HG02571 (cell line): Measurements from ENCODE around the gene NAA50.

Experiments used
- ATAC-seq: cut with Tn5 transposase; IDR thresholded peaks from one replicate; pipeline ENCODE4 v1.9.1; 2021; ENCODE audit warnings: mild to moderate bottlenecking, moderate library complexity; ENCODE audit not compliant: unreplicated experiment

Gene NAA50

DNA sequence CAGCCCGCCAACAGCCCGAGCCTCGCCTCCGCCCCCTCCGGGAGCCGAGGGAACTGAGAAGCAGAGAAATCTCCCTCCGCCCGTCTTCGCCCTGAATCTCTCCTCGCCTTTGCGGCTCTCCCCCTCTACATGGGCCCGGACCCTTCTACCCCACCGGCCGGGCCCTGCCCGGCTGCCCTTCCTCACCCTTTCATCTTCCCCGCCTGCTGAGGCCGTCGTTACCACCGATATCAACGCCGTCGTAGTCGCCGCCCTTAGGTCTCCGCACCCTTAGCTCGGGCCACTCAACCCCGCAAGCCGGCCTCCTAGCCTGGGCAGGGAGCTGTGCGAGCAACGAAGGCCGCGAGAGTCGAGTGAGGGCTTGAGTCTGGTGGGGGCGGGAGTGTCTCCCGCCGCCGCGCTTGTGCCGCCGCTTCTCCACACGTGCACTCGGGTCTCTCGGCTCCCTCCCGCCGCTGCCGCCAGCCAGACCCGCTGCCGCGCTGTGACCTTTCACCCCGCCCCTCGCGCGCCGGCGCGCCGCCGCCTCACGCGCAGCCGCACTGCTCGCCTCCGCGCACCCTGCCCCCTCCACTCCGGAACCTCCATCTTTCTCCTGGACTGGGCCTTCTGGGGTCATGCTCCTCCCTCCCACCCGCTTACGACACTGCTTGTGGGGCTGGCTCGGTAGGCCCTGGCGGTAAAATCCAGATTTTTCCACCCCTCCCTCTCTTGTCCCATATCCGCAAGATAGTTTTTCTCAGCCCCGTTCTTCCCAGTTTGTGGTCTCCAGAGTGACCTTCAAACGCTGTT is at the start of gene NAA50:
Gene NAA50 (minus strand): TSS at position 494 of the 792 bp plus-strand sequence. CDS start 300 bp downstream, at position 194.
- peak; percentile 46 for ATAC-seq

- no peak for ATAC-seq
Observed at GRCh38 chr3:113795693-113796092, 49.6 kb upstream of the NAA50 start.

GRCh38 chr3:113794526-113794925 is 48.5 kb upstream of the NAA50 start:
- no peak for ATAC-seq

- ATAC-seq: no peak
Observed at GRCh38 chr3:113791381-113791780, 45.3 kb upstream of the NAA50 start.

GRCh38 chr3:113783980-113784379 is 37.9 kb upstream of the NAA50 start:
- ATAC-seq: no peak

DNA sequence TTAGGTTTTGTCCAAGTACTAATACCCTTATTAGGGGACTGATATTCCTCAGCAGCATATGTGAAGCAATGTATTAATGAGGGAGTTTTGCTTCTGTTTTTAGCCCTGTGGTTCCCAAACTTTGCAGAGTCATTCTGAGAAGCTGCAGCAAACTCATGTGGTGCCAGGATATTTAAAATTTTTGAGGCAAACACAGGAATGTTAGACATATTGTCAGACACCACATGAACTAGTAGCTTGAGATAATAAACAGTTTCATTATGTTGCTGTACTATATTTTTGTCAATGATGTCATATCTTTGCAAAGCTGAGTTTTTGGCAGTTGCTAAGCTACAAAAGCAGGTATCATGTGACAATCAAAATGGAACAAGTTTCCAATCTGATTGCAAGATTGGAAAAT is 37.4 kb upstream of the NAA50 start:
- peak; percentile 62 for ATAC-seq

- ATAC-seq: no peak
Observed at GRCh38 chr3:113776564-113776963, 30.5 kb upstream of the NAA50 start.

- ATAC-seq: no peak
Observed at GRCh38 chr3:113775516-113775915, 29.5 kb upstream of the NAA50 start.

GRCh38 chr3:113773381-113773780 is 27.3 kb upstream of the NAA50 start:
- no peak for ATAC-seq

GRCh38 chr3:113771993-113772392 is 25.9 kb upstream of the NAA50 start:
- no peak for ATAC-seq

GRCh38 chr3:113769551-113769950 is 23.5 kb upstream of the NAA50 start:
- no peak for ATAC-seq

- ATAC-seq: no peak
Observed at GRCh38 chr3:113764698-113765097, 18.6 kb upstream of the NAA50 start.

GRCh38 chr3:113758389-113759024 is 12.5 kb upstream of the NAA50 start:
- ATAC-seq: no peak

- no peak for ATAC-seq
Observed at GRCh38 chr3:113754494-113755159, 8.6 kb upstream of the NAA50 start.

- ATAC-seq: no peak
Observed at GRCh38 chr3:113753376-113753985, 7.4 kb upstream of the NAA50 start.

- ATAC-seq: no peak
Observed at GRCh38 chr3:113751141-113751540, 5.1 kb upstream of the NAA50 start.

DNA sequence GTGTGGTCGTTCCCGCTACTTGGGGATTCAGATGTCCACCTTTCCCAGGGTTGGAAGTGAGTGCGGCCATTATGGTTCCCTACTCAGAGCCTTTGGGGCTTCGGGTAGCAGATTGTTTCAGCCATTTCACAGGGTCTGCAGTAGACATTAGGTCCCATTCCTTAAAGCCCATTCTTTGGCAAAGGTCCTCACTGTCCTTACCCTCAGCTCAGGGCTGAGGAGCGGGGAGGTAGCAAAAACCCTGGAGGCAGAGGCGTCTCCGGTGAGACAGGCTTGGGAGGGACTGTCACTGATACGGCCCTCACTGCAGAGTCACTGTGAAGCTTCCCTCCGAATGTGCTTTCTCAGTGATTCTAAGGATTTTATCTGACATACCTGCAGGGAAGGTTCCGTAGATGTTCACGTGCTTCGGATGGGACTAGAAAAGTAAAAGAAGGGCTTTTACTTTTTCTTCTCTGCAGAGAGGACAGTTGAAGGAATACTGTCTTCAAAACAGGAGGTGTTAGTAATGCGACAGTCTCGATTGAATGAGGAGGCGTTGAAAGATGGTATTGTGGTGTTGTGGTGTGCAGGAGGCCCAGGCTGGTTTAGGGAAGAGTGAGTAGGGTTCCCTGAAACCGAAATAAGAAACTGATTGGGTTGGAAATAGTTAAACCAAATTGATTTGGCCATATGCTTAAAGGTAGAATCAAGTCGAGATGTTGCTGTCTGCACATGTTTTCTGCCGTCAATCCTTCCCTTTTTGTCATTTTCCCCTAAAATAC is 1.4 kb upstream of the NAA50 start:
- ATAC-seq: peak; percentile 3

DNA sequence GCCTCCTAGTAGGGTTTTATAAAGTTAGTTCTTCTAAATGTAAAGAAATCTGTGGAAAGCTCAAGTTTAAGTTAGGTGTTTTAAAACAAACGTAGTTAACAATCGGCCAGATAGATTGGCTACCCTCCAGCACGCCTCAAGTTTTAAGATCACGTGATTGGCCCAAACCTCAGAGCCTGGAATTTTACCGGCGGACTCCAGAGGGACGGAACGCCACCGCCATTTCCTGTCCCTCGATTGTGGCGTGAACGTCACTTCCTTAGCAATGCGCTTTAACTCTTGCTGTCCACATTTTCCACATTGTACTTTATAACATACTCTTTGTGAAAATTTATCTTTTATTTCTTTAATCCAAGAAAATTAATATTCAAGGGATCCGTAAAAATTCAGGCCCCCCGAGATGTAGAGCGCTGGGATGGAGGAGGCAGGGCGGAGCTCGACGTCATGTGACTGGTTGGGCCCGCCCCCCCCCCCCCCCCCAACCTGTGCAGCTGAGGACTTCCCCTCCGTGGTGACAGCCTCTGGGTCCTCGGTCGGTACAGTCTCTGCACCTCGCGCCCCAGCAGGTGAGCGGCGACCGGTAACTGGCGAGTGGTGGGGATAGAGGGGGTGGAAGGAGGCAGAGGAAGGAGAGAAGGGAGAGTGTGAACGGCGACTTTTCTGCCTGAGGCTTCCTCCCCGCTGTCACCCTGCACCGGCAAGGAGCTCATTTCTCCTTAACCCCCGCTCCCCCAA is 666 bp upstream of the NAA50 start, which contains the start of gene ATP6V1A:
Gene ATP6V1A (plus strand): TSS at position 488 of the 735 bp plus-strand sequence. CDS start 31,719 bp downstream, outside the sequence.
- peak; percentile 38 for ATAC-seq

DNA sequence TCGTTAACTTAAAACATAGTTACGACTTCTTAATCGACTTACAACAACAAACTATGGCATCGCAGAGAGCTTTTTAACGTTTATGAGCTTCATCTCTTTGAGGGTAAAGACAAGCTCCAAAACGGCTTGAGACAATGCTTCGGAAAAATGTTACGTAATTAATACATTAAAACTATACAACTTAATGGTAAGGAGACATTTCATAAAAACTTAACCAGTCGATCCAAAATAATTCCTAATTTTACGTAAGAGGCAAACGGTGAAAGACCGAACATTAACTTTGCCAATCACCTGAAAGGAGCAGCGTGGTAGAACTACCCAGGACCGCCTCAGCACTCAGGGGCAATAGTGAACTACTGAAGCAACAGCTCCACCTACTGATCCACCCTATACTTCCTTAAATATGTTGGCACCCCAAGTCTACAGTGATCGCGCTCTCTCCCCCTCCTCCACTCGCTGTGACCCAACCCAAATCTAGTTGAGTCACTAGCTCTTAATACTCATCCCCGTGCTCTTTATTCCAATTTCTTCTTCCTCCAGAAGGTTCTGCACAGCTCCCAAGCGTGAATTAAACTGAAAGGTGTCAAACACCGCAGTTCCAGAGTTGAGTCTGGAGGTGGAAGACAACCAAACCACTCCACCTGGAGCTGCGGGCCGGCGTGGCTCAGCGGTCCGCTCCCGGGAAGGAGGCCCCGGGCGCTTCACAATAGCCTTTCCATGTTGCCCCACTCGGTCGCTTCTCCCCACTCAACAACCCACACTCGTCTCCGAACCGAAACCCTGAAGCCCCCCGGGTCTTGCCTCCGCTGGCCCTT is 901 bp downstream of the NAA50 start:
- peak; percentile 52 for ATAC-seq
